ENCODE results near the gene ZBTB18. TPM values are rescaled to one million over a fixed set of nuclear protein-coding genes. Genes with fewer than 3 reads are reported as not detected.

Gene ZBTB18
- total and polyA plus RNA-seq, 2 experiments from 2014 or later = 1.2 to 10.9 TPM

DNA sequence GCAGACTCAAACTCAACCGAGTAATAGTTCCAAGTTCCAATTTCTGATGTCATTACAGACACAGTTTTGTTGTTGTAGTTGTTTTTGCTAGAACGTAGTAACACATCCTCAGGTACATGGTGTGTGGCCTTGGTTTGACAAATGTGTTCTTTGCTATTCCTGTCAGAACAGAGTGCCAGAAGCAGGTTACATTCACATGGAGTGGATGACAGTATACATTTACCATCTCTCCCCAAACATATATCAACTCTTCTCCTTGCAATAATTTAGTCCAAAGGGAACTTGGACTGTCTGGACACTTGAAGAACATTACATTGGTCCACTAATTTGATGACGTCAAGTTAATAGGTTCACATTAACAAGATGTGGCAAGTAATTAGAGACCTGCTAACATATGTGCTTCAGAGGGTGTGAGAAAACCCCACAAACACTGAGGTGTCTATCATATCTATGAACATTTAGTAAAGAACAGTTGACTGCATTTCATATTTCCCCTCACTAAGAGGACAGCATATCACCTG, 44.6 kb upstream of the ZBTB18 start:
- Histone ChIP-seq H3K4me1 (ENCODE audit: insufficient read depth) (no peaks in the 10 kb centered on the region), H3K27ac (no peak overlapping the region), H2AFZ (no peak overlapping the region), H3K27me3 (peaks cover 3% of the 10 kb centered on the region), H3K4me3 (no peak overlapping the region), H4K20me1 (ENCODE audit: insufficient read depth, poor library complexity, severe bottlenecking) (no peaks in the 10 kb centered on the region), H3K9me2 (replicated peaks; ENCODE audit: insufficient read depth) (no peaks in the 10 kb centered on the region), H3K79me2 (no peaks in the 10 kb centered on the region), H3K9me3 (ENCODE audit: low read depth) (no peaks in the 10 kb centered on the region), H3K36me3 (replicated peaks; ENCODE audit: insufficient read depth, low read depth) (no peaks in the 10 kb centered on the region), H3K4me2 (no peak overlapping the region)
- WGBS (ENCODE audit: low lambda C conversion rate, missing lambda C conversion rate) = 66% methylated on average over 3 of the region's 3 CpGs
- TF ChIP-seq EZH2 (IDR thresholded peaks at IDR 0.05; ENCODE audit: borderline replicate concordance) (no peak), CTCF (IDR thresholded peaks at IDR 0.05; ENCODE audit: poor library complexity) (no peak), EZH2phosphoT487 (IDR thresholded peaks at IDR 0.05; ENCODE audit: low read depth, severe bottlenecking, unreplicated experiment) (no peak)
- DNase-seq (ENCODE audit: low spot score) = no peak

GRCh38 chr1:244006961-244007360, 44.1 kb upstream of the ZBTB18 start:
- TF ChIP-seq EZH2phosphoT487 (IDR thresholded peaks at IDR 0.05; ENCODE audit: low read depth, severe bottlenecking, unreplicated experiment) (no peak), CTCF (IDR thresholded peaks at IDR 0.05; ENCODE audit: poor library complexity) (no peak), EZH2 (IDR thresholded peaks at IDR 0.05; ENCODE audit: borderline replicate concordance) (no peak)
- H3K79me2 ChIP-seq = no peaks in the 10 kb centered on the region

DNA sequence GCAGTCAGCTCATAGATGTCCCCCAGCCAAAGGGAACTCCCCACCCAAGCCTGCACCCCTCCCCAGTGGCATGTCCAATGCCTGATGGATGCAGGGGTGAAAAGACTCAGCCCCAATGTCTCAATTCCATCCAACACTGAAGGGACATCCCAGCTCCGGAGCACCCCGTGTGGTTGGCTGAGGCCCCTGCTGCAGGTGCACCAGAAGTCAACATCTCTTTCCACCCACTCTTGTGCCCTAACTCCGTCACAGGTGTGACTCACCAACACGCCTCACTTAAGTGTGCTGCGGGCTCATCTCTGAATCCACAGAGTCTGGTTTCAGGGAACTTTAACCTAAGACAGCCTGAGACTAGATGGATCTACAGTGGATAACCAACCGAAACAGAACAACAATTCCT, 40.9 kb upstream of the ZBTB18 start:
- no peak overlapping the region for H3K4me2 ChIP-seq
- H3K36me3 ChIP-seq (replicated peaks; ENCODE audit: insufficient read depth, low read depth) = no peaks in the 10 kb centered on the region

More at GRCh38 chr1:244006961-244007360, 44.1 kb upstream of the ZBTB18 start:
- no peaks in the 10 kb centered on the region for H3K9me2 ChIP-seq (replicated peaks; ENCODE audit: insufficient read depth)
- H3K27me3 ChIP-seq = peaks cover 4% of the 10 kb centered on the region
- no peaks in the 10 kb centered on the region for H3K9me3 ChIP-seq (ENCODE audit: low read depth)
- no peak overlapping the region for H3K27ac ChIP-seq
- no peak for DNase-seq (ENCODE audit: low spot score)
- H3K4me2 ChIP-seq = no peak overlapping the region
- H3K36me3 ChIP-seq (replicated peaks; ENCODE audit: insufficient read depth, low read depth) = no peaks in the 10 kb centered on the region
- no peaks in the 10 kb centered on the region for H4K20me1 ChIP-seq (ENCODE audit: insufficient read depth, poor library complexity, severe bottlenecking)
- 91% methylated on average over 5 of the region's 5 CpGs for WGBS (ENCODE audit: low lambda C conversion rate, missing lambda C conversion rate)
- H3K4me3 ChIP-seq = no peak overlapping the region
- H3K4me1 ChIP-seq (ENCODE audit: insufficient read depth) = no peaks in the 10 kb centered on the region
- H2AFZ ChIP-seq = no peak overlapping the region

More for the DNA sequence above, 40.9 kb upstream of the ZBTB18 start:
- Histone ChIP-seq H2AFZ (no peak overlapping the region), H3K4me3 (no peak overlapping the region), H3K79me2 (no peaks in the 10 kb centered on the region), H3K9me2 (replicated peaks; ENCODE audit: insufficient read depth) (no peaks in the 10 kb centered on the region), H4K20me1 (ENCODE audit: insufficient read depth, poor library complexity, severe bottlenecking) (no peaks in the 10 kb centered on the region), H3K4me1 (ENCODE audit: insufficient read depth) (no peaks in the 10 kb centered on the region), H3K9me3 (ENCODE audit: low read depth) (no peaks in the 10 kb centered on the region), H3K27me3 (peaks cover 4% of the 10 kb centered on the region), H3K27ac (no peak overlapping the region)
- no peak for TF ChIP-seq EZH2phosphoT487 (IDR thresholded peaks at IDR 0.05; ENCODE audit: low read depth, severe bottlenecking, unreplicated experiment)
- TF ChIP-seq EZH2 (IDR thresholded peaks at IDR 0.05; ENCODE audit: borderline replicate concordance) = no peak
- TF ChIP-seq CTCF (IDR thresholded peaks at IDR 0.05; ENCODE audit: poor library complexity) = no peak
- 76% methylated on average over 6 of the region's 6 CpGs for whole genome bisulfite sequencing (ENCODE audit: low lambda C conversion rate, missing lambda C conversion rate)
- DNase-seq (ENCODE audit: low spot score) = no peak

All from hepatocyte (in vitro differentiated cells).